Heart left ventricle (tissue), 16 donors: ENCODE measurements around the gene SYNE3. TPM values are rescaled to one million over a fixed set of nuclear protein-coding genes. Genes with fewer than 3 reads are reported as not detected.

ENCODE experiments used
- ATAC-seq, 4 donors: fragments of 200-7000 bp; cut with Tn5 transposase; one replicate each; pipeline ENCODE4 v1.9.1; 2020 to 2022; ENCODE audit warnings: moderate library complexity in 4 of 4, mild to moderate bottlenecking in 3 of 4, moderate number of reproducible peaks in 1 of 4
- DNase-seq, 5 donors: peaks; one replicate each; pipeline ENCODE4 v3.0.0-alpha.2; 2020
- H3K27ac ChIP-seq, 12 donors: fragments of 200-600 bp; sonication (generic) in 4 of 12; one replicate each; pipeline versions ENCODE4 v1.5.0 to v1.8.0; 2016 to 2022; ENCODE audit warnings: mild to moderate bottlenecking in 2 of 12
- H3K27me3 ChIP-seq, 9 donors: fragments of 200-600 bp; sonication (generic) in 2 of 9; one replicate each; pipeline versions ENCODE4 v1.5.1 to v1.8.0; 2016 to 2022; ENCODE audit warnings: mild to moderate bottlenecking in 3 of 9
- H3K36me3 ChIP-seq, 9 donors: fragments of 200-600 bp; sonication (generic) in 2 of 9; one replicate each; pipeline versions ENCODE4 v1.5.0 to v1.8.0; 2018 to 2022; ENCODE audit warnings: mild to moderate bottlenecking in 2 of 9
- H3K4me1 ChIP-seq, 12 donors: fragments of 200-600 bp; sonication (generic) in 4 of 12; one replicate each; pipeline versions ENCODE4 v1.5.0 to v1.8.0; 2016 to 2022; ENCODE audit warnings: mild to moderate bottlenecking in 3 of 12
- H3K4me3 ChIP-seq, 12 donors: fragments of 200-600 bp; sonication (generic) in 4 of 12; one replicate each; pipeline versions ENCODE4 v1.5.0 to v1.8.0; 2017 to 2022; ENCODE audit warnings: mild to moderate bottlenecking in 9 of 12, moderate library complexity in 4 of 12
- H3K9me3 ChIP-seq, 12 donors: fragments of 200-600 bp; sonication (generic) in 4 of 12; one replicate each; pipeline versions ENCODE4 v1.5.0 to v1.8.0; 2016 to 2022; ENCODE audit warnings: mild to moderate bottlenecking in 1 of 12
- CTCF ChIP-seq, 12 donors: fragments of 200-600 bp; sonication (generic) in 4 of 12; IDR thresholded peaks; one replicate each; pipeline versions ENCODE4 v1.5.0 to v1.8.0; 2018 to 2022; ENCODE audit warnings: antibody characterized with exemption in 12 of 12, mild to moderate bottlenecking in 5 of 12
- POLR2A ChIP-seq, 2 donors: fragments of 450-650 bp; IDR thresholded peaks; one replicate each; pipeline ENCODE4 v1.6.1; 2017; ENCODE audit warnings: antibody characterized with exemption in 2 of 2, mild to moderate bottlenecking in 2 of 2, moderate library complexity in 2 of 2
- WGBS, 4 donors: extraction: QIAGEN DNeasy Blood & Tissue Kit in 2 of 4; methylation state at CpG; one replicate each; pipeline versions ENCODE4 v1.1.5 to v1.1.7; 2013 to 2018; 5-methylcytosine and 5-hydroxymethylcytosine counted together
- intact Hi-C, 10 donors: fragments of 100-400 bp; cut with DNase I; formaldehyde crosslinking; loops; one replicate each; pipeline versions ENCODE4 v1.11.1 to v1.14.2; 2022
- polyA plus RNA-seq, 2 donors: library from polyadenylated mRNA; stranded (reverse); fragments of 200-250 nt; gene quantifications; one replicate each; pipeline ENCODE4 v1.2.3, GENCODE V29; 2013
- total RNA-seq, 9 donors: library from RNA; depleted of rRNA in 2 of 9; stranded (reverse); fragments of >200 nt in 2 of 9; fragmentation: NEBNext Ultra II Directional in 3 of 9; extraction: Animal tissue kit (Norgen Biotek cat#: 25700) in 3 of 9; gene quantifications; one replicate each; pipeline versions ENCODE4 v1.1.0 to v1.2.4, GENCODE V29; 2016 to 2023
- donor health status: ischemic (EF 13 %, LVEDD 7.1; RV severe dilation, severe dysfunction).
- donor health status: healthy with polysubstance abuse.
- donor health status: DM: no; HTN: yes; CAD: no.
- donor health status: DM: no; HTN: no; CAD: no.
- donor health status: ischemic (EF 25% LVEDD 6.9; RV normal size, moderate dysfunction).
- donor health status: ischemic (EF 25% LVEDD 5.7; RV mildly dilated, moderate dysfunction).
- donor health status: healthy.
- donor health status: DM: yes; HTN: yes; CAD: no.
- donor health status: ischemic (EF 35%, LVEDD 5.7; RV mildly dilated, moderate dysfunction).
- donor health status: nonischemic (EF 11% LVEDD 7.7; RV severe dilation, severe dysfunction).
- donor health status: DM: yes; HTN: yes; CAD: no.
- donor health status: PGD.
- donor health status: ischemic (EF 29% LVEDD 5.4; RV normal size, mild dysfunction).
- donor health status: nonischemic (EF 23%, LVEDD 6.1; RV moderate dilation, normal function).

SYNE3 gene
- total and polyA plus RNA-seq, 11 donors = 3.1 to 16.9 (median 8.0) TPM

- WGBS, 4 donors = 74 to 80% (median 77%) methylated on average over 9 of the region's 9 CpGs
- H3K36me3 ChIP-seq = peaks cover 0 to 17% (median 8%) of the 10 kb centered on the region in 9 donors
- peak overlapping the region in 2 of 12 donors; percentile 6 to 20 for H3K27ac ChIP-seq
- no peaks in the 10 kb centered on the region for H3K27me3 ChIP-seq
- H3K4me1 ChIP-seq = peaks cover 0 to 31% (median 20%) of the 10 kb centered on the region in 12 donors
- peaks cover 0 to 5% (median 0%) of the 10 kb centered on the region in 12 donors for H3K9me3 ChIP-seq
- intact Hi-C loops = no loop called here
- DNase-seq (no peak), ATAC-seq (no peak)
- TF ChIP-seq CTCF (IDR thresholded peaks at IDR 0.05) (no peak), POLR2A (IDR thresholded peaks at IDR 0.05) (no peak)
- no peak overlapping the region for H3K4me3 ChIP-seq
These were observed 32.0 kb upstream of the SYNE3 start for GRCh38 chr14:95548328-95548929.

- intact Hi-C loops = no loop called here
- Histone ChIP-seq H3K4me1 (peaks cover 0 to 34% (median 23%) of the 10 kb centered on the region in 12 donors), H3K36me3 (peaks cover 0 to 17% (median 8%) of the 10 kb centered on the region in 9 donors), H3K27ac (no peak overlapping the region), H3K9me3 (peaks cover 0 to 5% (median 0%) of the 10 kb centered on the region in 12 donors), H3K27me3 (no peaks in the 10 kb centered on the region), H3K4me3 (no peak overlapping the region)
- TF ChIP-seq CTCF (IDR thresholded peaks at IDR 0.05) (no peak), POLR2A (IDR thresholded peaks at IDR 0.05) (no peak)
- ATAC-seq = no peak
- DNase-seq = no peak
- 70 to 75% (median 72%) methylated on average over 14 of the region's 14 CpGs for WGBS, 4 donors
These were observed 31.3 kb upstream of the SYNE3 start for GRCh38 chr14:95547626-95548327.

GRCh38 chr14:95547272-95547625 lies 30.8 kb upstream of the SYNE3 start:
- intact Hi-C loops = no loop called here
- 87 to 95% (median 91%) methylated on average over 5 of the region's 5 CpGs for WGBS, 4 donors
- DNase-seq = no peak
- peaks cover 0 to 17% (median 8%) of the 10 kb centered on the region in 9 donors for H3K36me3 ChIP-seq
- H3K4me1 ChIP-seq = peaks cover 0 to 35% (median 24%) of the 10 kb centered on the region in 12 donors
- H3K9me3 ChIP-seq = peaks cover 0 to 5% (median 0%) of the 10 kb centered on the region in 12 donors
- H3K27ac ChIP-seq = no peak overlapping the region
- no peaks in the 10 kb centered on the region for H3K27me3 ChIP-seq
- ATAC-seq = no peak
- no peak overlapping the region for H3K4me3 ChIP-seq
- TF ChIP-seq POLR2A (IDR thresholded peaks at IDR 0.05) = no peak
- TF ChIP-seq CTCF (IDR thresholded peaks at IDR 0.05) = no peak

- peaks cover 0 to 17% (median 8%) of the 10 kb centered on the region in 9 donors for H3K36me3 ChIP-seq
- ATAC-seq (peak in 1 of 4 donors; percentile 73), DNase-seq (no peak)
- intact Hi-C loops = no loop called here
- 79 to 89% (median 84%) methylated on average over 5 of the region's 5 CpGs for WGBS, 4 donors
- no peaks in the 10 kb centered on the region for H3K27me3 ChIP-seq
- no peak overlapping the region for H3K4me3 ChIP-seq
- H3K4me1 ChIP-seq = peaks cover 0 to 39% (median 26%) of the 10 kb centered on the region in 12 donors
- no peaks in the 10 kb centered on the region for H3K9me3 ChIP-seq
- peak overlapping the region in 7 of 12 donors; percentile 6 to 53 (median 26) for H3K27ac ChIP-seq
- TF ChIP-seq CTCF (IDR thresholded peaks at IDR 0.05) = no peak
- no peak for TF ChIP-seq POLR2A (IDR thresholded peaks at IDR 0.05)
These were observed 29.2 kb upstream of the SYNE3 start for GRCh38 chr14:95545515-95546168.
